OCI-M2 (cell line): ENCODE results near the gene SMAD7.

Experiments
- DNase-seq: peaks from one replicate; lab custom pipeline; 2025; ENCODE audit not compliant: unreplicated experiment; lab: John Stamatoyannopoulos, UW

Gene SMAD7

GRCh38 chr18:48931680-48932461 is 18.9 kb downstream of the SMAD7 start:
- no peak for DNase-seq

- DNase-seq, result no peak
Observed at GRCh38 chr18:48930926-48931325, 19.8 kb downstream of the SMAD7 start.

GRCh38 chr18:48929941-48930713 is 20.6 kb downstream of the SMAD7 start:
- no peak for DNase-seq

- no peak for DNase-seq
Observed at GRCh38 chr18:48929212-48929612, 21.6 kb downstream of the SMAD7 start.

GRCh38 chr18:48928787-48929186 is 22.0 kb downstream of the SMAD7 start:
- DNase-seq, result no peak

GRCh38 chr18:48927286-48928080 is 23.3 kb downstream of the SMAD7 start:
- no peak for DNase-seq

GRCh38 chr18:48926420-48926857 is 24.3 kb downstream of the SMAD7 start:
- no peak for DNase-seq

- no peak for DNase-seq
Observed at GRCh38 chr18:48925491-48925780, 25.3 kb downstream of the SMAD7 start.

- DNase-seq, result no peak
Observed at GRCh38 chr18:48924630-48925490, 25.9 kb downstream of the SMAD7 start.

GRCh38 chr18:48923746-48924629 is 26.8 kb downstream of the SMAD7 start:
- no peak for DNase-seq

GRCh38 chr18:48922801-48923730 is 27.7 kb downstream of the SMAD7 start:
- DNase-seq, result no peak

- no peak for DNase-seq
Observed at GRCh38 chr18:48922226-48922800, 28.5 kb downstream of the SMAD7 start.

GRCh38 chr18:48921305-48922225 is 29.2 kb downstream of the SMAD7 start:
- DNase-seq, result no peak

- no peak for DNase-seq
Observed at GRCh38 chr18:48920408-48921038, 30.2 kb downstream of the SMAD7 start.

GRCh38 chr18:48919547-48919946 is 31.2 kb downstream of the SMAD7 start:
- no peak for DNase-seq

- DNase-seq, result no peak
Observed at GRCh38 chr18:48918660-48919456, 31.9 kb downstream of the SMAD7 start.
